ENCODE measurements around the gene RNF11. TPM values are rescaled to one million over a fixed set of nuclear protein-coding genes. Genes with fewer than 3 reads are reported as not detected.
A peak's percentile ranks its signal among the peaks of the same experiment; 100 is the strongest.
"Not testable (repeated sequence)": the region's sequence is repeated elsewhere in the genome, so short reads cannot be mapped to it uniquely, and the experiment has no call there.

The RNF11 gene
- polyA plus RNA-seq, 3 donors = 119 to 124 (median 119) TPM

GRCh38 chr1:51222136-51222787, 13.8 kb upstream of the RNF11 start:
- no peak for DNase-seq

- DNase-seq = no peak
Observed at GRCh38 chr1:51222809-51223208, 13.3 kb upstream of the RNF11 start.

- DNase-seq = no peak
Observed at GRCh38 chr1:51224255-51224654, 11.8 kb upstream of the RNF11 start.

GRCh38 chr1:51227231-51227960, 8.7 kb upstream of the RNF11 start:
- not testable (repeated sequence) for DNase-seq

GRCh38 chr1:51228471-51228870, 7.6 kb upstream of the RNF11 start:
- not testable (repeated sequence) for DNase-seq

- no peak for DNase-seq
Observed at GRCh38 chr1:51230501-51231078, 5.5 kb upstream of the RNF11 start.

- DNase-seq = no peak
Observed at GRCh38 chr1:51231120-51231519, 5.0 kb upstream of the RNF11 start.

GRCh38 chr1:51231896-51232295, 4.2 kb upstream of the RNF11 start:
- no peak for DNase-seq

GRCh38 chr1:51234236-51234635, 1.8 kb upstream of the RNF11 start:
- not testable (repeated sequence) for DNase-seq

GRCh38 chr1:51234721-51235425, 1.2 kb upstream of the RNF11 start:
- peak; percentile 59 for DNase-seq

- peak; percentile 66 for DNase-seq
Observed at GRCh38 chr1:51236531-51237350, 668 bp downstream of the RNF11 start.

GRCh38 chr1:51237351-51238033, 1.4 kb downstream of the RNF11 start:
- peak; percentile 37 for DNase-seq

GRCh38 chr1:51238034-51238403, 1.9 kb downstream of the RNF11 start:
- peak; percentile 64 for DNase-seq

- DNase-seq = no peak
Observed at GRCh38 chr1:51240084-51240483, 4.0 kb downstream of the RNF11 start.

- DNase-seq = no peak
Observed at GRCh38 chr1:51241119-51241518, 5.0 kb downstream of the RNF11 start.

- no peak for DNase-seq
Observed at GRCh38 chr1:51242546-51242945, 6.5 kb downstream of the RNF11 start.

GRCh38 chr1:51247022-51247421, 10.9 kb downstream of the RNF11 start:
- DNase-seq = no peak

GRCh38 chr1:51247499-51247898, 11.4 kb downstream of the RNF11 start:
- DNase-seq = no peak

- DNase-seq = no peak
Observed at GRCh38 chr1:51249445-51249844, 13.4 kb downstream of the RNF11 start.

GRCh38 chr1:51250729-51251128, 14.7 kb downstream of the RNF11 start:
- not testable (repeated sequence) for DNase-seq

- not testable (repeated sequence) for DNase-seq
Observed at GRCh38 chr1:51251165-51251564, 15.1 kb downstream of the RNF11 start.

Measured in renal pelvis (tissue), 4 donors.